Pancreas (tissue), 10 donors: ENCODE data around the gene MAPK10. TPM values are rescaled to one million over a fixed set of nuclear protein-coding genes. Genes with fewer than 3 reads are reported as not detected.

Experiments
- ATAC-seq, 4 donors: fragments of 200-7000 bp; cut with Tn5 transposase; one replicate each; pipeline versions ENCODE4 v1.8.0 to v1.9.1; 2020; ENCODE audit warnings: mild to moderate bottlenecking in 4 of 4, moderate library complexity in 4 of 4
- DNase-seq, 6 donors: peaks; one replicate each; pipeline ENCODE4 v3.0.0-alpha.2; 2020
- FAIRE-seq: peaks from 2 replicates; lab custom pipeline; 2012; peaks lifted over from hg19 to GRCh38; lab: Jason Lieb, UNC
- H3K27ac ChIP-seq, 4 donors: fragments of 200-600 bp; sonication (generic); 1 replicate in 3 of 4; 2 replicates in 1 of 4; pipeline versions ENCODE4 v1.5.0 to v1.8.0; 2020
- H3K27me3 ChIP-seq, 4 donors: fragments of 200-600 bp; one replicate each; pipeline ENCODE4 v1.8.0; 2021
- H3K36me3 ChIP-seq, 3 donors: fragments of 200-600 bp; sonication (generic) in 1 of 3; one replicate each; pipeline versions ENCODE4 v1.5.0 to v1.8.0; 2020 to 2021
- H3K4me1 ChIP-seq, 3 donors: fragments of 200-600 bp; one replicate each; pipeline ENCODE4 v1.8.0; 2021
- H3K4me3 ChIP-seq, 4 donors: fragments of 200-600 bp; sonication (generic) in 2 of 4; one replicate each; pipeline versions ENCODE4 v1.5.0 to v1.8.0; 2020 to 2021
- H3K9me3 ChIP-seq, 4 donors: fragments of 200-600 bp; one replicate each; pipeline ENCODE4 v1.8.0; 2021
- WGBS, 2 donors: extraction: QIAGEN DNeasy Blood & Tissue Kit; methylation state at CpG; one replicate each; pipeline ENCODE4 v1.1.7; 2013; 5-methylcytosine and 5-hydroxymethylcytosine counted together
- intact Hi-C, 3 donors: fragments of 100-400 bp; cut with DNase I; formaldehyde crosslinking; loops; one replicate each; pipeline versions ENCODE4 v1.11.1 to v1.14.2; 2022
- polyA plus RNA-seq, 2 donors: library from polyadenylated mRNA; stranded (reverse); fragments of 200-250 nt; gene quantifications; one replicate each; pipeline ENCODE4 v1.2.3, GENCODE V29; 2013
- total RNA-seq, 6 donors: library from RNA; stranded (reverse); fragmentation: NEBNext Ultra II Directional in 4 of 6; extraction: Animal tissue kit (Norgen Biotek cat#: 25700) in 4 of 6; gene quantifications; one replicate each; pipeline versions ENCODE4 v1.2.1 to v1.2.4, GENCODE V29; 2021 to 2023
- TF ChIP-seq, protein P1 (sequence below), 4 donors: fragments of 200-600 bp; sonication (generic) in 3 of 4; IDR thresholded peaks; one replicate each; pipeline versions ENCODE4 v1.5.0 to v1.8.0; 2021; ENCODE audit warnings: antibody characterized with exemption in 4 of 4
- donor health status: healthy with polysubstance abuse.
- donor health status: DM: no; HTN: no; CAD: no; lungs with moderate emphysema.
- donor health status: DM: no; HTN: no; CAD: no.
- donor health status: control.
- donor health status: control.
- donor health status: Bipolar disorder and iron deficiency.
- donor health status: DM: yes; HTN: yes; CAD: no.
- donor health status: DM: no; HTN: no; CAD: no.
- donor health status: DM: no; HTN: no; CAD: no.
- donor health status: DM: yes; HTN: yes; CAD: no.

MAPK10 gene
- total and polyA plus RNA-seq, 8 donors, result 5.1 to 20.7 (median 9.9) TPM

DNA sequence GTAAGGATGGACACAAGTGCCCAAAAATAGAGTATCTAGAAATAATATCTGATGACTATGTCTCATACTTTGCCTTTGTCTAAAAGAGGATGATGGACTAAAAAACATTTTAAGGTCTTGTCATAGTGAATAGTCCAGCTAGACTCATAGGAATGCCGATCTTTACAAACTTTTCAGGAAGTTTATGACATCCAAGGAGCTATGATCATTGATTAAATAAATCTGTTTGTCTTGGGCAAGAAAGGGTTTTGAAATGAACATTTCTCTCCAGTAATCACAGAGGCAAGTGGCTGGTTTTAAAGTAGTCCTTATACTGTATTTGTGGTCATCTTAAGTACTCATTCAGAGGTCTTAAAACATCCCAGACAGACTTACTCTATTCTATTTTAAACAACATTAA lies 109.8 kb downstream of the MAPK10 start:
- Histone ChIP-seq H3K36me3 (no peaks in the 10 kb centered on the region), H3K27me3 (no peaks in the 10 kb centered on the region), H3K4me3 (no peak overlapping the region), H3K9me3 (no peaks in the 10 kb centered on the region), H3K4me1 (no peaks in the 10 kb centered on the region), H3K27ac (no peak overlapping the region)
- FAIRE-seq (no peak), ATAC-seq (no peak), DNase-seq (no peak)
- intact Hi-C loops, result no loop called here
- TF ChIP-seq, protein P1, sequence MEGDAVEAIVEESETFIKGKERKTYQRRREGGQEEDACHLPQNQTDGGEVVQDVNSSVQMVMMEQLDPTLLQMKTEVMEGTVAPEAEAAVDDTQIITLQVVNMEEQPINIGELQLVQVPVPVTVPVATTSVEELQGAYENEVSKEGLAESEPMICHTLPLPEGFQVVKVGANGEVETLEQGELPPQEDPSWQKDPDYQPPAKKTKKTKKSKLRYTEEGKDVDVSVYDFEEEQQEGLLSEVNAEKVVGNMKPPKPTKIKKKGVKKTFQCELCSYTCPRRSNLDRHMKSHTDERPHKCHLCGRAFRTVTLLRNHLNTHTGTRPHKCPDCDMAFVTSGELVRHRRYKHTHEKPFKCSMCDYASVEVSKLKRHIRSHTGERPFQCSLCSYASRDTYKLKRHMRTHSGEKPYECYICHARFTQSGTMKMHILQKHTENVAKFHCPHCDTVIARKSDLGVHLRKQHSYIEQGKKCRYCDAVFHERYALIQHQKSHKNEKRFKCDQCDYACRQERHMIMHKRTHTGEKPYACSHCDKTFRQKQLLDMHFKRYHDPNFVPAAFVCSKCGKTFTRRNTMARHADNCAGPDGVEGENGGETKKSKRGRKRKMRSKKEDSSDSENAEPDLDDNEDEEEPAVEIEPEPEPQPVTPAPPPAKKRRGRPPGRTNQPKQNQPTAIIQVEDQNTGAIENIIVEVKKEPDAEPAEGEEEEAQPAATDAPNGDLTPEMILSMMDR (IDR thresholded peaks at IDR 0.05), result no peak
- WGBS, 2 donors, result 56 to 70% methylated on average over 1 of the region's 1 CpG

DNA sequence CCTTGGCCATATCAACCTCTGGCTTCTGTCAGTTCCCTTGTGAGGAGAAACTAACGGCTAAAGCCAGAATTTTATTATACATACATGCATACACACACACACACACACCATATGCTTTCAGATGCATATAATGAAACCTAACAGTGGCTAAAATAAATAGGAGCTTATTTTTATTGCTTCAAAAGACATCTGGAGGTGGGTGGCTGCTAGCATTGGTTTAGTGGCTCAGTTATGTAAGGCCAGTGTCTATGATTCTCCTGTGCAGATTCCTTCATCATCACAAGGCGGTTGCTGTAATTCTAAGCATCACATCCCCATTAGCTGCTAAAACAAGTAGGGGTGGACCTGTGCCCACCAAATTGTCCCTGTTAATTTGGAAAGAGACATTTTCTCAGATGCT lies 110.8 kb downstream of the MAPK10 start:
- Histone ChIP-seq H3K4me3 (no peak overlapping the region), H3K4me1 (no peaks in the 10 kb centered on the region), H3K36me3 (no peaks in the 10 kb centered on the region), H3K27me3 (no peaks in the 10 kb centered on the region), H3K9me3 (no peaks in the 10 kb centered on the region), H3K27ac (no peak overlapping the region)
- TF ChIP-seq, protein P1 (IDR thresholded peaks at IDR 0.05), result no peak
- ATAC-seq (no peak), DNase-seq (no peak), FAIRE-seq (no peak)
- intact Hi-C loops, result no loop called here
- 80 to 93% methylated on average over 2 of the region's 2 CpGs for WGBS, 2 donors

DNA sequence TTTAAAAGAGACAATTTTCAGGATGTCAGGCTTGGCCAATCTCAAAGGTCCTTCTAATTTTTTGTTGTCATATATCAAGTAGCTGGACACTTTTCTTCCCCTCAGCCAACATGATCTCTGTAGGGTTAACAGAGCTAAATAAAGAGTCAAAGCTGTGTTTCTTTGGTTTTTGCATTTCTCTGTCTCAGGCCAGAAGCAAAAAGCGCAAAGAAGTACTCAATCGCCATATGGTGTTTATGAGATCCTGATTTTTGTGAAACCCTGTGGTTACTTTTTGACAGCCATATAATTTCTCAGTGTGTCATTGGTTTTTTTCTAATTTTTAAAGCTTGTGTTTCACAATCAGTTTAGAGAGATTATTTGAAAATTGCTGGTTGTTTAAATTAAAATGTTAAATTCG lies 111.9 kb downstream of the MAPK10 start:
- WGBS, 2 donors, result 76 to 84% methylated on average over 3 of the region's 3 CpGs

DNA sequence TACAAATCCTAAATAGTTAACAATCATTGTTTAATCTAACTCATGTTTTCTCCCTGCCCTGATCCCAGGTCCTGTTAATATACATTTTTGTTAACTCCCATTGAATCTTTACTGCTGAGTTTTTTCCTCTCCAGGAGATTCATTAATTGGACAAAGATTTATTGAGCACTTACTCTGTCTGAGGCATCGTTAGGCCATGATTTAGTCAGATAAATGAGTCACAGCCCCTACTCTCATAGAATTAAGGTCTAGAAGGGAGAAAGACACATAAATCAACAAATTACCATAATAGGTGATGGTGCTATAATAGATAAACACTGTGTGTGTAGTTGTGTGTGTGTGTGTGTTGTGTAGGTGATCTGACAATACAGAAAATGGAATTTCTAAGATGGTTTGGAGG lies 112.5 kb downstream of the MAPK10 start:
- intact Hi-C loops, result no loop called here
- no peaks in the 10 kb centered on the region for H3K9me3 ChIP-seq
- TF ChIP-seq, protein P1 (IDR thresholded peaks at IDR 0.05), result no peak
- no peak overlapping the region for H3K4me3 ChIP-seq
- no peaks in the 10 kb centered on the region for H3K27me3 ChIP-seq
- DNase-seq, result no peak
- no peaks in the 10 kb centered on the region for H3K4me1 ChIP-seq
- FAIRE-seq, result no peak
- H3K36me3 ChIP-seq, result no peaks in the 10 kb centered on the region
- H3K27ac ChIP-seq, result no peak overlapping the region
- WGBS, 2 donors, result 37 to 79% methylated on average over 1 of the region's 1 CpG
- ATAC-seq, result no peak

More for the DNA sequence above, 111.9 kb downstream of the MAPK10 start:
- Histone ChIP-seq H3K36me3 (no peaks in the 10 kb centered on the region), H3K27ac (no peak overlapping the region), H3K4me3 (no peak overlapping the region), H3K27me3 (no peaks in the 10 kb centered on the region), H3K9me3 (no peaks in the 10 kb centered on the region), H3K4me1 (no peaks in the 10 kb centered on the region)
- FAIRE-seq (no peak), DNase-seq (no peak), ATAC-seq (no peak)
- TF ChIP-seq, protein P1 (IDR thresholded peaks at IDR 0.05), result no peak
- intact Hi-C loops, result no loop called here

DNA sequence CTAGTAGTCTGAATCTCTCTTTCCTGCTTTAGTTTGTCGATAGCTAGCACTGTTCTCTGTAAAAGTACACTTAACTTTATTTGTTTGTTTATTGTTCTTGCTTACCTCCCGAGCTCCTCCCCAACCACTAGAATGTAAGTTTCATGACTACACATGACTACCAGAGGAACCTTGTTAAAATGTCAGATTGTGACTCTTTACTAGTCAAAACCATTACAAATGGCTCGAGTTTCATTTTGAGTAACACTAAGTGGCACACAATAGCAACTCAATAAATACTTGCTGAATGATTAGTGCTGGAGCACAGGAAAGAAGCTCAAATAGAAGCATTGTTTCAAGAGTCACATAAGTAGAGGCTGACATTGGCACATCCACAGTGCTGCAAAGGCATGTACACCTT lies 116.1 kb downstream of the MAPK10 start:
- H3K27ac ChIP-seq, result no peak overlapping the region
- H3K4me3 ChIP-seq, result no peak overlapping the region
- DNase-seq (no peak), ATAC-seq (no peak), FAIRE-seq (no peak)
- TF ChIP-seq, protein P1 (IDR thresholded peaks at IDR 0.05), result no peak
- H3K9me3 ChIP-seq, result no peaks in the 10 kb centered on the region
- intact Hi-C loops, result no loop called here
- H3K27me3 ChIP-seq, result no peaks in the 10 kb centered on the region
- H3K4me1 ChIP-seq, result no peaks in the 10 kb centered on the region
- WGBS, 2 donors, result 61 to 65% methylated on average over 3 of the region's 3 CpGs
- H3K36me3 ChIP-seq, result no peaks in the 10 kb centered on the region
